Activated CD8-positive, alpha-beta memory T cell treated with anti-CD3 and anti-CD28 coated beads, Interleukin-2, amount 50 U/mL, for 48 hours (primary cell): Measurements from ENCODE around the gene EIF4E1B.

Experiments
- DNase-seq: peaks from one replicate; pipeline ENCODE4 v3.0.0-alpha.2; 2020

EIF4E1B gene

DNA sequence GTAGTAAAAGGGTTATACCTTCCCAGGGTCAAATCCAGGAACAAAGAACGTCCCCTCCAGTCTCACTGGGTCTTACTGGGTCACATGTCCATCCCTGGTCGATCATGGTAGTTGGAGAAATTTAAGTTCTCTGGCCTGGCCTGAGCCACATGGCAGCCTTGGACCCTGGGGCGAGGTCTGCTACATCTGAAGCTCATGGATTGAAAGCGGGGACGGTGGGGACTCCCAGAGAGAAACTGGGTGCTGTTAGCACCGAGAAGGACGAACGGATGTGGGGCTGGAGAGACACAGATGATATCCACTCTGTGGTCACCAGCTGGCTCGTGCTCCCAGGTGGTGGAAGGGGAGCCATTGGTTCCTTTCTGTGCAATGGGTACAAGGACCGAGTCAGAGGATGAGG lies 63.7 kb downstream of the EIF4E1B start:
- no peak for DNase-seq

DNA sequence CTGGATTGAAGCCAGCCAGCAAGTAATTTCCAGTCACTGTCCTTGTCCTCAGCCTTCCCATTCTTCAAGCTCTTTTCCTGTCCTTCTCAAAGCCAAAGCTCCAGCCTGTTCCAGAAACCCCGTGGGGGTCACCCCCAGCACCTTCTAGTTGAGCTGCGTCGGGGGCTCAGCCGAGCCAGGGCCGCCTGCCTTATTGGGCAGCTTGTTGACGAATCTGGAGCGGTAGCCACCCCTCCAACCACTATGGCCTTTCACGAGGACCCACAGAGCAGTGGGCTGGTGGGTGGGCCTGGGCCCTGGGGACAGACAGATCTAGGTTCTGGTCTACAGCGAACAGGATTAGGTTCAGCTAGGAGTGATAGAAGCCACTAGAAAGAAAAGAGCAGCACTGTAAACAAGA lies 64.2 kb downstream of the EIF4E1B start:
- no peak for DNase-seq

DNA sequence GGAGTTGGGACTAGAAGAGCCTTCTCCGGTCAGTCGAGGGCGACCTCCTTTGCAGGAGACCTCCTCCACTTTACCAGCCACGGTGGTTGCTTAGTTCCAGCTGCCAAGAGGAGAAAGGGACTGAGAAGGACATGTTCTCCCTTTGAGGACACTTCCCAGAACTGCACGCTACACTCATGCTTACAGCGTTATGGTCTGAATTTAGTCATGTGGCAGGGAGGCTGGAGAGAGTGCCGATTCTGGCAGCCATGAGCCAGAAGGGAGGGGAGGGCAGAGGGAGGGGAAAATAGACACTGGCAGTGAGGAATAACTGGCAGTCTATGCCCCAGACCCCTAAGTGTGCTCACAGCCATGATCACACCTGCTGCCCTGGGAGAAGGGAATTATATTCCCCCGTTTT lies 64.6 kb downstream of the EIF4E1B start:
- no peak for DNase-seq
